GM12878 (cell line): ENCODE data around the gene MCFD2. TPM values are rescaled to one million over a fixed set of nuclear protein-coding genes. Genes with fewer than 3 reads are reported as not detected.

Experiments used
- ATAC-seq: fragments of 200-7000 bp; cut with Tn5 transposase; 3 replicates; pipeline ENCODE4 v1.9.1; 2020; ENCODE audit warnings: mild to moderate bottlenecking, moderate library complexity
- BruUV-seq: library from RNA; stranded (reverse); fragments of 400-500 nt; replicated peaks from 2 replicates; lab custom pipeline; 2021; lab: Mats Ljungman, UMichigan
- CTCF ChIA-PET: fragments of 300-600 bp; sonication (Branson Sonifier 250); formaldehyde crosslinking; extraction: SDS; loops from one replicate; lab custom pipeline; 2021; ENCODE audit warnings: inconsistent platforms; lab: Yijun Ruan, JAX
- POLR2A ChIA-PET: fragments of 350-600 bp; formaldehyde crosslinking; extraction: SDS; loops from one replicate; lab custom pipeline; 2021; ENCODE audit warnings: inconsistent platforms; lab: Charles Lee
- RAD21 ChIA-PET: fragments of 300-600 bp; sonication (Branson Sonifier 250); formaldehyde crosslinking; loops from one replicate; lab custom pipeline; 2023; ENCODE audit warnings: antibody characterized with exemption; ENCODE audit not compliant: unreplicated experiment; lab: Charles Lee
- SMC1A ChIA-PET: fragments of 300-600 bp; sonication (Branson Sonifier 250); formaldehyde crosslinking; loops from one replicate; lab custom pipeline; 2023; ENCODE audit not compliant: unreplicated experiment, uncharacterized antibody; lab: Charles Lee
- DNase-seq: peaks from one replicate; pipeline ENCODE4 v3.0.0-alpha.2; 2011; ENCODE audit warnings: low read depth, low spot score
- FAIRE-seq: peaks from 3 replicates; lab custom pipeline; 2011; peaks lifted over from hg19 to GRCh38; lab: Jason Lieb, UNC
- H2AFZ ChIP-seq: 2 replicates; pipeline ENCODE4 v1.6.0; 2011; ENCODE audit warnings: low read depth, low read length, control low read depth; ENCODE audit not compliant: control insufficient read depth
- H3K27ac ChIP-seq: 2 replicates; pipeline ENCODE4 v1.5.1; 2011; ENCODE audit warnings: control low read depth; ENCODE audit not compliant: control insufficient read depth, insufficient read depth
- H3K27me3 ChIP-seq, 2 experiments: replicated peaks in 1 of 2; 2 replicates each; pipeline versions ENCODE4 v1.6.0 to v1.6.1; 2011; ENCODE audit warnings: low read length in 1 of 2; ENCODE audit not compliant: control insufficient read depth in 2 of 2, insufficient read depth in 2 of 2
- H3K36me3 ChIP-seq, 2 experiments: 2 replicates each; pipeline ENCODE4 v1.5.1; 2011; ENCODE audit warnings: low read length in 1 of 2; ENCODE audit not compliant: control insufficient read depth in 2 of 2, insufficient read depth in 2 of 2
- H3K4me1 ChIP-seq: 2 replicates; pipeline ENCODE4 v1.6.1; 2011; ENCODE audit warnings: mild to moderate bottlenecking, low read length, moderate library complexity, mixed read lengths; ENCODE audit not compliant: control insufficient read depth, insufficient read depth
- H3K4me2 ChIP-seq: 2 replicates; pipeline ENCODE4 v1.6.0; 2011; ENCODE audit warnings: control low read depth; ENCODE audit not compliant: control insufficient read depth, insufficient read depth
- H3K4me3 ChIP-seq: fragments of 200-600 bp; sonication (generic); 2 replicates; pipeline ENCODE4 v1.5.1; 2016
- H3K79me2 ChIP-seq: 2 replicates; pipeline ENCODE4 v1.6.0; 2011; ENCODE audit warnings: low read length; ENCODE audit not compliant: control insufficient read depth, insufficient read depth
- H3K9ac ChIP-seq: 2 replicates; pipeline ENCODE4 v1.8.0; 2011; ENCODE audit warnings: low read length, control low read depth, mixed read lengths; ENCODE audit not compliant: control insufficient read depth, insufficient read depth
- H3K9me3 ChIP-seq: replicated peaks from 3 replicates; pipeline ENCODE4 v1.5.1; 2011; ENCODE audit warnings: mild to moderate bottlenecking, low read length; ENCODE audit not compliant: control insufficient read depth, insufficient read depth
- H4K20me1 ChIP-seq: 2 replicates; pipeline ENCODE4 v1.6.0; 2011; ENCODE audit not compliant: control insufficient read depth, insufficient read depth
- ATF2 ChIP-seq: IDR thresholded peaks from 2 replicates; pipeline ENCODE4 v1.6.1; 2012; ENCODE audit warnings: low read length, inconsistent platforms
- CBFB ChIP-seq: IDR thresholded peaks from 2 replicates; pipeline ENCODE4 v1.6.1; 2016; ENCODE audit warnings: antibody characterized with exemption, low read depth
- CHD4 ChIP-seq: fragments of 200-600 bp; sonication (generic); IDR thresholded peaks from 2 replicates; pipeline ENCODE4 v1.6.1; 2016; ENCODE audit warnings: mild to moderate bottlenecking
- DPF2 ChIP-seq: fragments of 450-650 bp; IDR thresholded peaks from 2 replicates; pipeline ENCODE4 v1.6.1; 2017; ENCODE audit warnings: mild to moderate bottlenecking
- HCFC1 ChIP-seq: fragments of 150-350 bp; IDR thresholded peaks from 2 replicates; pipeline ENCODE4 v1.6.1; 2014; ENCODE audit warnings: low read length
- IRF3 ChIP-seq: fragments of 450-650 bp; IDR thresholded peaks from 2 replicates; pipeline ENCODE4 v1.6.1; 2014; ENCODE audit warnings: mild to moderate bottlenecking
- NBN ChIP-seq: fragments of 450-650 bp; IDR thresholded peaks from 2 replicates; pipeline ENCODE4 v1.6.1; 2016
- NR2F1 ChIP-seq: fragments of 450-650 bp; conservative IDR thresholded peaks from 2 replicates; pipeline ENCODE4 v1.6.1; 2017; ENCODE audit warnings: mild to moderate bottlenecking
- PAX8 ChIP-seq: fragments of 450-650 bp; IDR thresholded peaks from 2 replicates; pipeline ENCODE4 v1.6.1; 2017; ENCODE audit warnings: mild to moderate bottlenecking, moderate library complexity
- PKNOX1 ChIP-seq: fragments of 450-650 bp; IDR thresholded peaks from 2 replicates; pipeline ENCODE4 v1.6.1; 2016; ENCODE audit warnings: mild to moderate bottlenecking
- RELA ChIP-seq: fragments of 450-650 bp; IDR thresholded peaks from 2 replicates; pipeline ENCODE4 v1.8.0; 2014; ENCODE audit warnings: borderline replicate concordance; ENCODE audit not compliant: partially characterized antibody
- TARDBP ChIP-seq: IDR thresholded peaks from 2 replicates; pipeline ENCODE4 v1.6.1; 2016; ENCODE audit warnings: borderline replicate concordance
- ZNF207 ChIP-seq: fragments of 450-650 bp; IDR thresholded peaks from 2 replicates; pipeline ENCODE4 v1.6.1; 2014; ENCODE audit warnings: antibody characterized with exemption, mild to moderate bottlenecking, borderline replicate concordance
- ZNF217 ChIP-seq: fragments of 450-650 bp; IDR thresholded peaks from 2 replicates; pipeline ENCODE4 v1.6.1; 2017; ENCODE audit warnings: antibody characterized with exemption, mild to moderate bottlenecking
- ZNF592 ChIP-seq: fragments of 450-650 bp; IDR thresholded peaks from 2 replicates; pipeline ENCODE4 v1.6.1; 2017; ENCODE audit warnings: mild to moderate bottlenecking, moderate library complexity
- WGBS: methylation state at CpG from one replicate; pipeline ENCODE4 v1.1.6; 2016; ENCODE audit warnings: low lambda C conversion rate; ENCODE audit not compliant: insufficient replicate concordance, insufficient coverage; ENCODE audit errors: missing lambda C conversion rate; 5-methylcytosine and 5-hydroxymethylcytosine counted together
- in situ Hi-C: fragments of 300-500 bp; cut with MboI; formaldehyde crosslinking; loops from 9 replicates; pipeline ENCODE4 v1.14.3; 2018; ENCODE audit warnings: mixed read lengths
- intact Hi-C: fragments of 100-400 bp; cut with micrococcal nuclease; formaldehyde crosslinking; loops from one replicate; pipeline ENCODE4 v1.14.2; 2022; ENCODE audit not compliant: unreplicated experiment
- polyA plus RNA-seq, 11 experiments: library from polyadenylated mRNA; depleted of rRNA in 4 of 11; unstranded in 6 of 11; stranded (reverse) in 5 of 11; fragments of >200 nt; fragmentation: Nextera tagmentation in 4 of 11; fragmentation: Illumina TruSeq in 1 of 11; extraction: Ambion mirVana in 4 of 11; extraction: Trizol in 1 of 11; gene quantifications; 1 replicate in 1 of 11; 2 replicates in 10 of 11; pipeline versions ENCODE4 v1.2.1 to v1.2.3, GENCODE V29; 2011 to 2016; ENCODE audit warnings: inconsistent platforms in 2 of 11, missing spikeins in 2 of 11, low read depth in 1 of 11
- total RNA-seq, 4 experiments: library from RNA; depleted of rRNA in 3 of 4; stranded (reverse); fragments of >200 nt in 3 of 4; fragmentation: Illumina TruSeq in 1 of 4; extraction: Trizol in 1 of 4; gene quantifications; 2 replicates each; pipeline versions ENCODE4 v1.2.1 to v1.2.3, GENCODE V29; 2013 to 2021

The MCFD2 gene
- total and polyA plus RNA-seq, 10 of the 15 experiments (the other 5 are each of a cell fraction or from before 2014, with no cell fraction given) = 35.0 to 57.3 (median 40.3) TPM

- SMC1A ChIA-PET = interaction anchor here (0.7 to 2.1 kb wide), 8 partner anchors 10 to 283 kb away, joined by 3 to 6 read pairs (median 3); no protein-coding TSS in a partner anchor
- FAIRE-seq (no peak), ATAC-seq (no peak), DNase-seq (no peak)
- in situ Hi-C loops = loop anchor here (5.0 kb wide), 2 partner anchors 234 to 419 kb away; no protein-coding TSS in a partner anchor
- BruUV-seq = no TSS peak
- Histone ChIP-seq H2AFZ (no peak overlapping the region), H3K9me3 (no peaks in the 10 kb centered on the region), H3K36me3 (no peaks in the 10 kb centered on the region), H4K20me1 (no peaks in the 10 kb centered on the region), H3K4me2 (no peak overlapping the region), H3K4me1 (no peaks in the 10 kb centered on the region), H3K4me3 (no peak overlapping the region), H3K27ac (no peak overlapping the region), H3K79me2 (no peaks in the 10 kb centered on the region), H3K27me3 (peaks cover 0 to under 1% of the 10 kb centered on the region in 2 experiments; a peak in 2 of 4 replicates), H3K9ac (no peak overlapping the region)
- 21% methylated on average over 6 of the region's 6 CpGs for WGBS
- RAD21 ChIA-PET = interaction anchor here (1.7 kb wide), 1 partner anchor 424 kb away, joined by 4 read pairs; no protein-coding TSS in a partner anchor
- POLR2A ChIA-PET = no interaction called here
- intact Hi-C loops = loop anchor here (5.0 kb wide), 1 partner anchor 109 kb away; no protein-coding TSS in a partner anchor
- CTCF ChIA-PET = interaction anchor here (0.5 to 1.6 kb wide), 12 partner anchors 24 to 1393 kb away, joined by 3 to 5 read pairs (median 4); no protein-coding TSS in a partner anchor
- TF ChIP-seq NBN = no peak
- no peak for TF ChIP-seq CBFB
- TF ChIP-seq PKNOX1 = no peak
- no peak for TF ChIP-seq ZNF217
- no peak for TF ChIP-seq TARDBP
- TF ChIP-seq ATF2 = no peak
- no peak for TF ChIP-seq RELA
- no peak for TF ChIP-seq PAX8
- TF ChIP-seq DPF2 = no peak
- no peak for TF ChIP-seq NR2F1
- TF ChIP-seq IRF3 = no peak
- TF ChIP-seq CHD4 = no peak
- no peak for TF ChIP-seq HCFC1
- no peak for TF ChIP-seq ZNF592
- TF ChIP-seq ZNF207 = no peak
Measured at GRCh38 chr2:46886268-46887027, 29.2 kb downstream of the MCFD2 start.
